Measurements from ENCODE around the gene PDHX.

Gene PDHX

GRCh38 chr11:34996958-34997357, 80.5 kb downstream of the PDHX start:
- DNase-seq, result no peak

GRCh38 chr11:34997952-34998528, 81.6 kb downstream of the PDHX start:
- no peak for DNase-seq

GRCh38 chr11:34999453-34999852, 83.0 kb downstream of the PDHX start:
- DNase-seq, result no peak

- DNase-seq, result no peak
These were observed 86.8 kb downstream of the PDHX start for GRCh38 chr11:35003186-35003585.

GRCh38 chr11:35003658-35004057, 87.2 kb downstream of the PDHX start:
- DNase-seq, result no peak

- no peak for DNase-seq
These were observed 88.8 kb downstream of the PDHX start for GRCh38 chr11:35005141-35005780.

- peak; percentile 37 for DNase-seq
These were observed 90.1 kb downstream of the PDHX start for GRCh38 chr11:35006389-35007128.

GRCh38 chr11:35007277-35007676, 90.9 kb downstream of the PDHX start:
- no peak for DNase-seq

GRCh38 chr11:35009191-35009943, 92.9 kb downstream of the PDHX start:
- no peak for DNase-seq

- DNase-seq, result no peak
These were observed 93.5 kb downstream of the PDHX start for GRCh38 chr11:35009944-35010342.

- no peak for DNase-seq
These were observed 94.2 kb downstream of the PDHX start for GRCh38 chr11:35010654-35011053.

GRCh38 chr11:35011389-35011788, 95.0 kb downstream of the PDHX start:
- no peak for DNase-seq

GRCh38 chr11:35011944-35012343, 95.5 kb downstream of the PDHX start:
- DNase-seq, result no peak

- DNase-seq, result no peak
These were observed 96.2 kb downstream of the PDHX start for GRCh38 chr11:35012467-35013191.

GRCh38 chr11:35013514-35014233, 97.3 kb downstream of the PDHX start:
- DNase-seq, result peak; percentile 40

- no peak for DNase-seq
These were observed 97.9 kb downstream of the PDHX start for GRCh38 chr11:35014346-35014745.

- DNase-seq, result no peak
These were observed 99.4 kb downstream of the PDHX start for GRCh38 chr11:35015621-35016387.

GRCh38 chr11:35016916-35017315, 100.5 kb downstream of the PDHX start:
- no peak for DNase-seq

- no peak for DNase-seq
These were observed 101.3 kb downstream of the PDHX start for GRCh38 chr11:35017528-35018342.

GRCh38 chr11:35021589-35021988, 105.2 kb downstream of the PDHX start:
- no peak for DNase-seq
